Fibroblast of skin of right quadriceps (primary cell): ENCODE measurements around the gene NSL1.
A peak's percentile ranks its signal among the peaks of the same experiment; 100 is the strongest.

Source experiments
- DNase-seq: peaks from one replicate; pipeline ENCODE4 v3.0.0-alpha.2; 2013

The NSL1 gene

DNA sequence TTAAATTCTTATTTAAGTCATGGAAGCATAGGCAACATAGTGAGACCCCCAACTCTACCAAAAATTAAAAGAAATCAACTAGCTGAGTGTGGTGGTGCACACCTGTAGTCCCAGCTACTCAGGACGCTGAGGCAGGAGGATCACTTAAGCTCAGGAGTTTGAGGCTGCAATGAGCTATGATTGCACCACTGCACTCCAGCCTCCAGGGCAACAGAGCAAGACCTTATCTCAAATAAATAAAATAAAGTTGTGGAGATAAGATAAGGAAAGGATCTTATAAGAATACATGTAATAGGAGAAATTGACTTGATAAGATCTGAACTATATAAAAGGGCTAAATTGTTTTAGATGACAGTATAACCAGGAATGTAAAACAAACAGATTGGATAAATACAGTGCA lies 89.7 kb downstream of the NSL1 start:
- DNase-seq = no peak

DNA sequence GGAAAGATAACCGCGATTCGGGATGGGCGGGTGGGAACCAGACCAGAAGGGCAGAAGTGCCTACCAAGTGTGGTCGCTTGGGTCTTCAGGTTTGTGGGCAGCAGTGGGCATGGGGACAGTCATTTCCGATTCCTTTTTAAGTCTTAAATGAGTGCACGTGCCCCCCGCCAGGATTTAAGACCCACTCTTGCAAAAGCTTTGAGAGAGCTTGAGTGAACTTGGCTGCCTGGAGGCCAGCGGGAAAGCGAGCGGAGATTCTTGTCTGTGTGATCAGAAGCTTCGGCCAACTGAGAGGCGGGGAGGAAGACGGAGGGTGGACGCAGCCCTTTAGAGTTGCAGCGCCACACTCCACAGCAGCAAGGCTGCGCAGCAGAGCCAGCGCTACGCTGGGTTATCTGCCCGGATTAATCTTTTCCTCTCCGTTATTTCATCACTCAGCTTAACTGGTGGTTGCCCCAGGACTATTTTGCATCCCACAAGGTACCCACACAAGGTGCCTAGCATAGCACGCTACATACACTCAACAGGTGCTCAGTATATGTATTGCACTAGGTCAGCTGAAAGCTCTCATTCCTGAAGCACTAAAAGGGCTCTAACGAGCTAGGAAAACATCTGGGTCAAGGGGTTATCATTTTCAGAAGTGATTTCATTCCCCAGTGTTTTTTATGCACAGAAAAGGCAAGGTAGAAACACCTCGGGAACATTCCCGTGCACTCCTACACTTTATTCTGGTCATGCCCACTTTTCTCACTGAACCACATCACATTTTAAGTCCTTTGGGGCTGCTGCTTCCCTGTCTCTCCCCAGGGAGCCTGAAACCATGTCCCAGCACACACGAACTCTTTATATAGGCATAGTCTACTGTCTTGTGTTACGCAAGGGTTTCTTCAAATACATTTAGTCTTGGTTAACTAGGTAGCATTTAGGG lies 90.4 kb downstream of the NSL1 start:
- DNase-seq = no peak

DNA sequence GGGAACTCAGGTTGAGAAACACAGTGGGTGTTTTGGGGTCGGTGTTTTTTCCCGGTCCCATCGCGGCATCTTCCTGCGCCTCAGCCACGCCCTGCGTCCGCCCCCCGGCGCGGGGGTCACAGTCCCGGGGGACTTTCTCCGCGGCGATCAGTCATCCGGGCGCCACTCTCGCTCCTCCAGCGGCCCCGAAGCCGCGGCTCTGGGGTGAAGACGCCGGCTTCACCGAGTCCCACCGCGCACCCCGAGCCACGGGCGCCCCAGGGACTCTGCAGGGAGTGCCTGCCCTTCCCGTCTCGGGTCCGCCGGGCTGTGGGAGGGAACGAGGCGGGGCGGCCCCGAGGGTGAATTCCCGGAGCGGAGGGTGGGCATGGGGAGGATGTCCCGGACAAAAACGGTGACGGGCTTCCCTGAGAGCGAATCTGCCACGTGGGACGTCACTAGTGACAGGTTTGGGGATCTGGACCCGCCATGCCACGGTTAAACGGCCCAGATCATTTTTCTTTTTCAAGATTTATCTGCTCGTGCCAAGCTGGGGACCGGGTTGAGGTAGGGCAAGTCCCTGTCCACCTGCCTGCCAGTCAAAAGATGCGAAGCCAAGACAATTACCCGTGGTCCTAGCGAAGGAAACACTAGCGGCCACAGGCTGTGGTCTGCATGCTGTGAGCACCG lies 91.2 kb downstream of the NSL1 start:
- DNase-seq = no peak

DNA sequence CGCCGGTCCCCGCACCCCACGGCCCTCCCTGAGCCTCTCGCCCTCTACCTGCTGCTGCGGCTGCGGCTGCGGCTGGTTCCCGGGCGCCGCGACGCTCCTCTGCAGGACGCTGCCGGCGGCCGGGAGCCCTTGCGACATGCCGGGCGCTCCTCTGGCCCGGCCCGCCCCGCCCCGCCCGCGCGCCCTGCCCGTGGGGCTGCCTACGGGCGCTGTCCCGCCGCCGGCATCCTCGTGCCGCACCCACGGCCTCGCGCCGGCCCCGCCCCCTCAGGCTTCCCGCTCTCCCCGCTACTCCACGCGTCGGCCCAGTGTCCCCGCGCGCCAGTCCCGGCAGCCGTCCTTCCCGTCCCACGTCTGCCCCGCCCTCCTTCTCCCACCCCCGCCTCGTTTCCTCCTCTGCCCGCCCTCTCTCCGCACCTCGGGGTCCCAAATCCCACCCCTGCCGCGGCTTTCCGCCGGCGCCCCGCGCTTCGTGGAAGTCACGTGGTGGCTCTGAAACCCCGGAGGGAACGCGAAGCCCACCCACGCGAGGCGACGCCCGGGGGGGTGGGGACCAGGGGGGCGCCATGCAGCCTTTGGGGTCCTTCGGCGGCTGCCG lies 91.9 kb downstream of the NSL1 start, which contains the start of gene BATF3:
Gene BATF3 (minus strand): TSS at position 216 of the 598 bp plus-strand sequence. CDS start 78 bp downstream, at position 138.
- no peak for DNase-seq

DNA sequence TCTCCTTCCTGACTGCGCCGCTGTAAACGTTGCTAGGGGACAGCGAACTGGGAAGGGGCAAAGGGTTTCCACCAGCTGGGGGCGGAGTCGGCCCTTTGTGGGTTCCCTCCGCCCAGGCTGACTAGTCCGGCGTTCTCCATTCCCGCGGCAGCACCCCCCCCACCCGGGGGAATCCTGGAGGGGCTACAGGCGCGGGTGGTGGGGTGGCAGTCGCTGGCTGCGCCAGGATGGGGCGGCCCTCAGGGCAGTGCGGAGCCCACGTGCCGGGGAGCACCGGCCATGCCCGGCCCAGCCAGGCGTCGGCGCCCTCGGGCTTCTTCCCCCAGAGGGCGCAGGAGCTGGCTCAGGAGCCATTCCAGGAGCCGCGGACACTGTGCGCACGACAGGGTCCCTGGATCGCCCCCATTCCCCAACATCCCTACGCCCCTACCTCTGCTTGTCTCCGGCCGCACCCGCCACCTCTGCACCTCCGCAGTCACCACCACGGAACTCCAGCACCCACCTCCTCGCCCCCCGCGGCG lies 92.4 kb downstream of the NSL1 start:
- DNase-seq = peak; percentile 33

DNA sequence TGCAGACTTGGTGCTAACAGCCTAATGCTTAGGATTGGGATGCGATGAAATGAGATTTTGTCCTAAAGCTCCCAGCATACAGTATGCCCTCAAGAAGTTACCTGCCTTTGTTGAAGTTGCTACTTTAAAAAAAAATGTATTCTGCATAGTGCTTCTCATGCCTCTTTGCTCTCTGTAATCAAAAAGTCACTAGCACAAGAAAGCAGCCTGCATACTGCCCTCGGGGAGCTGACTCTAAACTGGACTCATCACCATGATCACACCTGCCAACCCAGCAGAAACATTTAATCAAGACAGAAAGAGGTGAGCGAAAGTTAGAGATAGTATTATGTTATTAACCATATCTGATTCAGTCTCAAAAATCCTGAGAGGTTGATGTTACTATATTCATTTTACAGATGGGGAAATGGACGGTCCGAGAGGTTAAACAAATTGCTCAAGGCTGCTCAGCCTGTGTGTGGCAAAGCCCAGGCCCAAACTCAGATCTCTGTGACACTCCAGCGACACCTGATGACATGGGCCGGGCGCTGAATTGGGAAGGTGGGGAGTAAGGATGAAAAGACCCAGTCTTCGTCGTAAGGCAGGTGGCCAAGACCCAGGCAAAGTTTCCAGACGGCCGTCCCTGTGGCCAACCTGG lies 93.0 kb downstream of the NSL1 start:
- DNase-seq = no peak

DNA sequence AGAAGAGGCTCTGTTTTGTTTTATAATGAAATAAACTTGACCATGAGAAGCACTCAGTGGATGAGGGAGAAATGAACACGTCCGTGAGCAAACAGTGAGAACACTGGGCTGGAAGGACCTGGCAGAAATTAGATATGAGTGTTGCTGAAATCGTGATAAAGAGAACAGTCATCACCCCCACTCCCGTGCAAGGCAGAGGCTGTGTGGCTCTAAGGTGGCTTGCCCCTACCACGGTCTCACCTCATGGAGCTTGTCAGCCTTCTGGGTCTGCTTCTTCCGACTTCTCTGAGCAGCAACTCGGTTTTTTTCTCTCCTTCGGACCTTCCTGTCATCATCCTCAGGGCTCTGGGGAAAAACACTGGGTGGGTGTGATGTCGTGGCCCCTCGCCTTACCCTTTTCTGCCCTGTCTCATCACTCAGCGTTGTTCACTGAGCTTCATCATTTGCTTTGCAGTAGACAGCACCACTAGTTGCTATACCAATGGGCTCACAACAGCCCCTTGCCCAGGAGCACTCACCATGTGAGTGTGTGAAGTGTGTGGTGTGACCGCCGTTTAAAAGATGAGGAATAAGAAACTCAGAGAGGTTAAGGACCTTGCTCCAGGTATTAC lies 94.8 kb downstream of the NSL1 start:
- DNase-seq = no peak

DNA sequence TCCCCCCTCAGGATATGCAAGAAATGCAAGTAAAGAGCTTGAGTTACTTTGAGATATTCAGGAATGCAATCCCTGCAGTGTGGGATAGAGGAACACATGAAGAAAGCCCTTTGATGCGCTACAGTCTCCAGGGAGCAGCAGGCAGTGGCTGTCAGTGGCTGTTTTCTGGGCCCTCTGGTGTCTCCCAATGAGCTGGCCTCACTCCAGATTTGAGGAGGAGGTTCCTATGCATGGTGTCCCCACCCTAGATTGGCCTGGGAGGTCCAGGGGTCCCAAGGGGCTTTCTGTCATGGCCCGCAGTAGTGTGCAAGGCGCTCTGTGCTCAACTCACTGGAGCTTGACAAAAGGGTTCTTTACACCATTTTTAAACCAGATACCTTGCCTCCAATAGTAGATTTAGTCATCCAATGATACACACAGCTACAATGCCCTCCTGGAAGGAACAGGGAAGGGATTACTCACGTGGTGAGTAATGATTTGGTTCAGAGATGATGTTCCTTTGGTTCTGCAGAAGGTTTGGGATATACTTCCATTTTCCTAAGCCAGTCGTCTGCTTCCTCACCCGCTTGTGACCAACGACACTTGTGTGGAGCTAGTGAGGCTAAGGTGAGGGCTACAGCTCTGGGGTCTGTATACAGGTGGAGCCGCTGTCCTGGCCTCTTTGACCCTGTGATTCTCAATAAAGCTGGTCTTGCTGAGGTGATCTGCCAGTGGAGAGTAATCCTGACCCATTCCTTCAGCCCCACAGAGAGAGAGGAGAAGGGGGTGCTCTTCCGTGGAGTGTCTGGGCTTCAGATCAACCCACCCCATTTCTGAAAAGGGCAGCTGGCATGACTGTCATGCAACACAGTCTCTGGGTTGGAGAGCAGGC lies 98.6 kb downstream of the NSL1 start:
- DNase-seq = peak; percentile 35

DNA sequence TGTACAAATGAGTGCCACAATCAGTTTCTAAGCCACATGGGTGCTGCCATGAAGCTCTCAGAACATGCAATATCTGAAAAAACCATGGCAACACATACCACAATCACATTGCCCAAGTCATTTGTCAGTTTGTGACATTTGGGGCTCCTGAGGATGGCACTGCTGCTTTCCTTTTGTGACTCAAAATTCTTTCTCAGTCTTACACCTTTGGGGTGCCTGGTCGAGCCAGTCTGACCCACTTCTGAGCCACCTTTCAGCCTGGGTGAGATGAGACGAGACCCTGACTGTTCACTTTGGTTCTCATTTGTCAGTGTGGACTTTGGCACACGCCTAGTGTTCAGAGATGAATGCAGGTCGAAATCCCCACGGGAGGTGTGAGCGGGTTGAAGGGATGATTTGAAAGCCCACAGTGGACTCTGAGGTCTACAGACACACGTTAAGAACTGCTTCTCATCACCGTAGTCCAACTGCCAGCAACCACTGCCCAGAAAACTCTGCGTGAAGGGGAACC lies 100.0 kb downstream of the NSL1 start:
- no peak for DNase-seq

DNA sequence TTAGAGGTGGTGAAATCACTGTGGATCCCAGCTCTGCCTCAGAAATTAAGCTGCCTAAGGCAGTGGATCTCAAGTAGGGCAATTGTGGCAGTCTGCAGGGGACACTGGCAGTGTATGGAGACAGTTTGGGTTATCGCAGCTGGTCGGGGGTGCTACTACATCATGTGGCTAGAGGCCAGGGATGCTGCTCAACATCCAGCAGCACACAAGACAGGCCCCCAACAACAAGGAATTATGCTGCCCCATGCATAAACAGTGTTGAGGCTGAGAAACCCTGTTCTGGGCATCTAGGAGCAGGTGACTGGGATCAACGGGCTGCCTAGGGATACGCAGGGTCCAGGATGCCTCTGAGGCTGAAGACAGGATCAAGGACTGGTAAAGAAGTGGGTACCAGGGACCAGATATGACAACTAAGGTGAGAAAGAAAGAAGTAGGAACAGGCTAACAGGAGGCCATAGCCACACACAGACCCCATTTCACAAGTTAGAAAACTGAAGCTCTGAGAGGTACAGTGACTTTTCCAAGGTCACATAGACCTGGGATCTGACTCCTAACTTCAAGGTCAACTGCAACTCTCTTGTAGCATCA lies 100.7 kb downstream of the NSL1 start:
- no peak for DNase-seq

DNA sequence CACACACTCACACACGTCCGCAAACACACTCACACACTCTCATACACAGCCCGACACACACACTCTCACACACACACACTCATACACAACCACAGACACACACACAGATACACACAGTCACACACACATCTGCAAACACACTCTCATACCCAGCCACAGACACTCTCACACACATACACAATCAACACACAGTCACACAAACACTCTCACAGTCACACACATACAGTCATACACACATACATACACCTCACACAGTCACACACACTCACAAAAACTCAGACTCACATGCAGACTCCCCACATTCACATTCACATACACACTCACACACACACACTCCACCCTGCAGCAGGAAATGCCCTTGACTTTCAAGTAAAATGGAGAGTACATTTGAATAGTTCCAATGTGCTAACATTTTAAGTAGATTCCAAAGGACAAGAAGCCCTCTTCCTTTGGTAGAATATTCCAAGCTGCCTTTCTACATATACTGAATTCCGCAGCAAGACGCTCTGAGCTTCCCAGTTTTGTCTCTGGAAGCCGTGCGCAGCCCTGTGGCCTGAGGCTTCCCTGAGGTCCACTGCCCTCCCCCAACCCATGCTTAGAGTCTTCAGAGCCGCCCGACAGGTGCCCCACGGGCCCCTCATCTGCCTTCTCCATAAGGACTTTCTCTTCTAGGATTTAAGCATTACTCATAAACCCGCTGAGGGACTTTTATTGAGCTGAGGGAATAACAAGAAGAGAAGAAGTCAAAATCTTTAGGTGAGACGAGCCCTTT lies 101.6 kb downstream of the NSL1 start:
- no peak for DNase-seq

DNA sequence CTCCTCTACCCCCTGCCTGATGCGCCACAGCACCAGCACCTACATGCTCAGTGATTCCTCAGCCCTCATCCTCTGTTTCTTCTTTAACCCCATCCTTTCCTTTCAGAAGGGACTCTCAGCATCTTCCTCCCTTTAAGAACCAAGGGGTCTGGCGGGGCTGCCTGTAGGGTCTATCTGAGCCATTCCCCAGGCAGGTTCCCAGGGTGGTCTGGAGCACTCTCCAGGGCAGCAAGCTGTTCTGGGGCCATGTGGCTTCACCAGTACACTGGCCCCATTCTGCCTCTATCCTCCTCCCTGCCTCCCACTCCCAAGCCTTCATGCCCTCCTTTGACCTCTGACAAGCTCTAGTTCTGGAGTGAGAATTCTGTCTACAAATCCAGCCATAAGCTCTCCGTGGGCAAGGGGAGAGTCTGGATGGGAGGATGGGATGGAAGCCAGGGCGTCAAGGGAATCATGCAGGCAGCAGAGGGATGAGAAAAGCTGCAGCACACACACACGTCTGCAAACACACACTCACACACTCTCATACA lies 102.3 kb downstream of the NSL1 start:
- DNase-seq = no peak

DNA sequence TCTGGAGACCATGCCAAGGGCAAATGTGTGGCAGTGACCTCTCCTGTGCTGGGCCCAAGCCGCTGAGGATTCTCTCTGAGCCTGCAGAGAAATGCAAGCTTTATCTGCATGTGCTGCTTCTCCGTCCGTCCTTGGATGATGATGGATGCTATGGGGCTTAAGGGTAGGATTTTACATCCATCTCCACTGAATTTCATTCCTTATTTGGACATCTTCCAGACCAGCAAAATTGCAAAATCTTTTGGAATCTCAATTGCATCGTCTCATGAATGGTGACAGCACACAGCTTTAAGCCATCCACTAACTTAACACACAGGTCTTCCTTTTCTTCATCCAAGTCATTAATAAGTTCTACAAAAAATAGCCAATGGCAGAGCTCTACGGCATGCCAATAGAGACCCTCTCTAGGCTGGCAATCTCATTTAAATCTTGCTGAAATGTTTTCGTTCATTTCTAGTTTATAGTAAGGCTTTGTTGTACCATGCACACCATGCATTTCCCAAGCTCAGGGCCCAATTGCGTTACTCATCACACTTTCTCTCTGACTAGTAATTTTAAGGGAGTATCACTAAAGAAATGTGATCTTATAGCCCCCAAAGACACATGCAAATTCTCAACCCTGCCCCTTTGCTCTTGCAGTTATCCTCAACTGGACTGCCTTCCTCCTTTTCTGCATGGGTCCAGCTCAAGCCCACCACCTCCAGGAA lies 103.1 kb downstream of the NSL1 start:
- peak; percentile 86 for DNase-seq

DNA sequence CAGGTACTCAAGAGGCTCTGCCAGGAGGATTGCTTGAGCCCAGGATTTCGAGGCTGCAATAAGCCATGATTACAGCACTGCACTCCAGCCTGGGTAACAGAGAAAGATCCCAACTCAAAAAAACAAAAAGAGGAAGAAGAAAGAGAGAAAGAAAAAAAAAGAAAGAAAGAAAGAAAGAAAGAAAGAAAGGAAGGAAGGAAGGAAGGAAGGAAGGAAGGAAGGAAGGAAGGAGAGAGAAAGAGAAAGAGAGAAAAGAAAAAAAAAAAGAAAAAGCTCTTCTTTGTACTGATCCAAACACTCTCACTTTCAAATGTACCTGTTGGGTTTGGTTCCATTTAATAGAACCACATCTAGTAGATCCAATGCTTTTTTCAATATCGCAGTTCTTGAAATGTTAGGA lies 103.8 kb downstream of the NSL1 start:
- no peak for DNase-seq

DNA sequence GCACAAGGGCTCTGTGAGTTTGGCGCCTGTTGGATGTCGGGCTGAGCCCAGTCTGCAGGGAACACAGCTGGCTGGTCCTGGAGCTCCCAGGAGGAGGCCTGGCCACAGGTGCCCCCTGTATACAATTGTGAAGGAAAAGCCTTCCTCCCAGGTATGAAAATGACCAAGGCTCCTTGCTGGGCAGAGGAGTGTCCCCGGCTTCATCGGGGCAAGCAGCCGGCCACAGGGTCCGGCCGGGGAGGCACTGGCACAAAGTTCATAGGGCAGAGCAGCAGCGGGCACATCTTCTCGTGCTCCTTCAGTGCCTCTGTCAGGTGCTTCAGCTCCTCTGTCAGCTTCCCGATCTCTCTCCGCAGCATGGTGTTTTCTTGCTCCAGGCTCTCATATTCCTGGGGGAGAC lies 105.0 kb downstream of the NSL1 start:
- DNase-seq = no peak

DNA sequence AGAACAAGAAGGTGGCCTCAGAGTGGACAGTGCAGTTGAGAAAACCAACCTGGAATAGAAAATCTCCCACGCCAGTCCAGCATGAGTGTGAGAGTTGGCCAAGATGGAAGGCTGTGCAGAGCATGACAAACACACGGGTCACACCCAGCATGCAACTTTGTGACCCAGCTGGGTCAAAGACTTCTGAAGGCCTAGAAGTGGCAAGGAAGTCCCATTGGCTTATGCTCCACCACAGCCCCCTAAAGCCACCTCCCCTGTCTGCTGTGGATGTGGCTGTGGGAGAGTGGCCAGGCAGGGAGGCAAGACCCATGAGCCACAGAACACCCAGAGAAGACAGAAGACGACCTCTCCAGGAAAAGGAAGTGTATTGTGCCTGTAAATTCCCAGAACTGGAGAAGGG lies 105.5 kb downstream of the NSL1 start:
- DNase-seq = no peak

DNA sequence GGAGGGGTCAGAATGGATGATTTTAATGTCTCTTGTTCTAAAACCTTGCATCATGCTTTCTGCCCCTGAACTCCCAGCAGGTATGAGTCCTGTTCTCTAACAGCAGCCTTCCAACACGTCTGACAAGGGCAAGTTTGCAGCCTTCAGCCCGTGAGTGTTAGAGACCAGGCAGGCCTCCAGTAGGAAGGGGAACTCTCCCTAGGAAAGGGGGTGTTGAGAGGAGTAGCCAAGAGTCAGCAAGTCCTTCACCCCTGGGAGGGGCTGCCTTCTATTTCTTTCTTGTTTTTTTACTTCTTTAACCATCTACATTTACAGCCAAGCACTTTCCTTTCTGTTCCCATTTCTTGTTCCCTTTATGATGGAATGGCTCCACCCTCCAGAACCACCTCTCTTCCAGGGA lies 106.1 kb downstream of the NSL1 start:
- no peak for DNase-seq

DNA sequence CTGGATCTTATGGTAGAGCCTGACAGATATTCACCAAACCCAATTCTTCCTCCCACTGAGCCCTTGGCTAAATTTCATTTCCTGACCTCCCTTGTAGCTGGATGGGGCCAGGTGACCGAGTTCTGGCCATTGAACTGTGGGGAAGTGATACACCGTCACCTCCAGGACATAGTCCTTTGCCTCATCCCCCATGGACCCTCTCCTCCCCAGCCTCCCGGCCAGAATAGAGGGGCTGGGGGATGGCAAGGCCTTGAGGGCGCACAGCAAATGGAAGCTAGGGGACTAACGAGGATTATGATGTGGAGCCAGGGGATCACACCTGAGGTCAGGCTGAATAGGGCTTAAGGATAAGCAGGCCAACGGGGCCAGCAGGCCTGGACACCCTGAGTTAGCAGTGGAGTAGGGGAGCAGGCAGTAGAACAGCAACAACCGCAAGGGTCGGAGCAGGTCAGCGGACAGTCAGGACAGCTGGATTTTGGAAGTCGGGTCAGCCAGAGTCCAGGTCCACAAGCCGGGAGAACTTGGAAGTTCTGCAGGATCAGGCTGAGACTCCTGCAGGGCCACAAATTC lies 107.0 kb downstream of the NSL1 start:
- no peak for DNase-seq

DNA sequence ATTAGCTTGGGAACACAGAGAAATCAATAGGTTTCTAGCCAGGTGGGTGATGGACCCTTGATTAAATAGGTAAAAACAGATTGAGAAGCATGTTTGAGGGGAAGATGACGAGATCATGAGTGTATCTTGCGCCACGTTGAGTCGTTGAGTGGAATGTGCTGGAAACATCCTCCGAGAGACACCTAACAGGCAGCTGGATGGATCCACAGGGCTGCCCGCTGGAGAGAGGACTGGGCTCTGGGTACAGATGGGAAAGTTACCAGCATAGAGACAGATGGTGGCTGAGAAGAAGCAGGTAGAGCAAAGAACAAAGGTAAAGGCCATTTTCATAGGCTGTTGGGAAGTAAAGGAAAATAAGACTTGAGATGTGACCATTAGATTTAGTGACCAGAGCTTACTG lies 107.5 kb downstream of the NSL1 start:
- no peak for DNase-seq
